ENCODE measurements around the gene MBOAT1. TPM values are rescaled to one million over a fixed set of nuclear protein-coding genes. Genes with fewer than 3 reads are reported as not detected.

The MBOAT1 gene
- polyA plus RNA-seq, 3 donors = 6.8 to 59.1 (median 8.1) TPM

DNA sequence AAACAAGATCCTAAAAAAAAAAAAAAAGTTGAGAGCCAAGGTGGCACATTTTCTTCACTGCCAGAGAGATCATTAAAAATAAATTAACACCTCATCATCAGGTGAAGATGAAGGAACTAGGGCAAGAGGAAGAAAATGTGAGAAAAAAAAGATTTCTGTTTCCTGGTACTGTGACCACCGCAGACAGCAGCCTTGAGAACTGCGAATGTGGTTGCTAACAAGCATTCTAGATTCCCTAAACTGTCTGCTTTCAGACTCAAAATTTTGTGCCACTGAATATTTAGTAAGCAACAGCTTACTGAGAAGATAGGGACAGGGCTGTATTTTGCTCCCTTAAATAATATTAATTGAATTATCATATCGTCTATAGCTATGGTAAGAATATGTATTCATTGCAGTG lies 24.1 kb upstream of the MBOAT1 start:
- Mint-ChIP-seq H3K27me3 (ENCODE audit: low read depth in 3 of 3) (peaks cover 0 to 6% (median 0%) of the 10 kb centered on the region in 3 donors), H3K4me1 (peaks cover 2% of the 10 kb centered on the region), H3K27ac (no peak overlapping the region), H3K4me3 (no peak overlapping the region), H3K9me3 (peaks cover 0 to 8% (median 1%) of the 10 kb centered on the region in 7 donors), H3K36me3 (no peaks in the 10 kb centered on the region)
- no peak for DNase-seq
- TF ChIP-seq, protein P1, sequence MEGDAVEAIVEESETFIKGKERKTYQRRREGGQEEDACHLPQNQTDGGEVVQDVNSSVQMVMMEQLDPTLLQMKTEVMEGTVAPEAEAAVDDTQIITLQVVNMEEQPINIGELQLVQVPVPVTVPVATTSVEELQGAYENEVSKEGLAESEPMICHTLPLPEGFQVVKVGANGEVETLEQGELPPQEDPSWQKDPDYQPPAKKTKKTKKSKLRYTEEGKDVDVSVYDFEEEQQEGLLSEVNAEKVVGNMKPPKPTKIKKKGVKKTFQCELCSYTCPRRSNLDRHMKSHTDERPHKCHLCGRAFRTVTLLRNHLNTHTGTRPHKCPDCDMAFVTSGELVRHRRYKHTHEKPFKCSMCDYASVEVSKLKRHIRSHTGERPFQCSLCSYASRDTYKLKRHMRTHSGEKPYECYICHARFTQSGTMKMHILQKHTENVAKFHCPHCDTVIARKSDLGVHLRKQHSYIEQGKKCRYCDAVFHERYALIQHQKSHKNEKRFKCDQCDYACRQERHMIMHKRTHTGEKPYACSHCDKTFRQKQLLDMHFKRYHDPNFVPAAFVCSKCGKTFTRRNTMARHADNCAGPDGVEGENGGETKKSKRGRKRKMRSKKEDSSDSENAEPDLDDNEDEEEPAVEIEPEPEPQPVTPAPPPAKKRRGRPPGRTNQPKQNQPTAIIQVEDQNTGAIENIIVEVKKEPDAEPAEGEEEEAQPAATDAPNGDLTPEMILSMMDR (IDR thresholded peaks at IDR 0.05) = no peak
- Histone ChIP-seq H3K4me3 (replicated peaks in 1 of 3; ENCODE audit: low read depth in 2 of 3, low read length in 3 of 3) (no peak overlapping the region), H3K27ac (ENCODE audit: low read depth in 1 of 2, low read length in 2 of 2) (no peak overlapping the region), H3K9me3 (replicated peaks in 1 of 2; ENCODE audit: control insufficient read depth in 1 of 2, insufficient read depth in 1 of 2, low read length in 2 of 2) (no peaks in the 10 kb centered on the region), H3K79me2 (ENCODE audit: insufficient read depth, low read length) (no peaks in the 10 kb centered on the region), H3K36me3 (replicated peaks in 1 of 2; ENCODE audit: control insufficient read depth in 1 of 2, insufficient read depth in 2 of 2, low read length in 2 of 2) (no peaks in the 10 kb centered on the region), H2AFZ (ENCODE audit: insufficient read depth, low read depth, low read length, poor library complexity, severe bottlenecking) (no peak overlapping the region), H4K20me1 (ENCODE audit: insufficient read depth, low read length) (no peaks in the 10 kb centered on the region), H3K4me1 (ENCODE audit: control insufficient read depth in 1 of 2, insufficient read depth in 2 of 2, low read length in 2 of 2) (no peaks in the 10 kb centered on the region), H3K27me3 (ENCODE audit: control insufficient read depth in 2 of 2, insufficient read depth in 2 of 2, low read length in 2 of 2) (no peaks in the 10 kb centered on the region), H3K4me2 (replicated peaks; ENCODE audit: extremely low read depth, low read length, poor library complexity, severe bottlenecking) (no peak overlapping the region), H3K9ac (ENCODE audit: insufficient read depth, low read length, poor library complexity, severe bottlenecking) (no peak overlapping the region)
- intact Hi-C loops (cut with micrococcal nuclease) = no loop called here
- no CpG with 5 or more reads among the region's 3 CpGs for WGBS (ENCODE audit: insufficient coverage)

DNA sequence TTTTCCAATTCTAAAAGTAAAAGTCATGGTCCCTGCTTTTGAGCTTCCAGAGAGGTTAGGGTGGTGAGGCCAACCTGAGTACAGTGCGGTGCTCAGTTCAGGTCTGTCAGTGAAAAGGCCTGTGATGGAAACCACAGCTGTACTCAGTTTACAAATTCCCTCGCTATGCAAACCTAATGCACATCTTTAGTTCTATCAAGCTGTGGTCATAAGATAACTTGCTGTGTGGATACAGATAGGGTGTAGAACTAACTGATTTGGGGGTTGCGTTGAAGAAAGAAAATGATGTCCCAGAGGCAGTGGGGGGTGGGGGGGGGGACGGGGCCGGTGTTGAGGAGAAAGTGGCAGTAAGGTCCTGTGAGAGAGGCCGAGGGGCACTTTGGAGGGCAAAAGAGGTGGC lies 22.8 kb upstream of the MBOAT1 start:
- Histone ChIP-seq H4K20me1 (ENCODE audit: insufficient read depth, low read length) (no peaks in the 10 kb centered on the region), H3K27ac (ENCODE audit: low read depth in 1 of 2, low read length in 2 of 2) (no peak overlapping the region), H3K4me3 (replicated peaks in 1 of 3; ENCODE audit: low read depth in 2 of 3, low read length in 3 of 3) (no peak overlapping the region), H3K9me3 (replicated peaks in 1 of 2; ENCODE audit: control insufficient read depth in 1 of 2, insufficient read depth in 1 of 2, low read length in 2 of 2) (no peaks in the 10 kb centered on the region), H3K36me3 (replicated peaks in 1 of 2; ENCODE audit: control insufficient read depth in 1 of 2, insufficient read depth in 2 of 2, low read length in 2 of 2) (no peaks in the 10 kb centered on the region), H3K9ac (ENCODE audit: insufficient read depth, low read length, poor library complexity, severe bottlenecking) (no peak overlapping the region), H3K4me1 (ENCODE audit: control insufficient read depth in 1 of 2, insufficient read depth in 2 of 2, low read length in 2 of 2) (no peaks in the 10 kb centered on the region), H3K79me2 (ENCODE audit: insufficient read depth, low read length) (no peaks in the 10 kb centered on the region), H3K4me2 (replicated peaks; ENCODE audit: extremely low read depth, low read length, poor library complexity, severe bottlenecking) (no peak overlapping the region), H2AFZ (ENCODE audit: insufficient read depth, low read depth, low read length, poor library complexity, severe bottlenecking) (no peak overlapping the region), H3K27me3 (ENCODE audit: control insufficient read depth in 2 of 2, insufficient read depth in 2 of 2, low read length in 2 of 2) (no peaks in the 10 kb centered on the region)
- DNase-seq = no peak
- H3K36me3 Mint-ChIP-seq = no peaks in the 10 kb centered on the region
- H3K27me3 Mint-ChIP-seq (ENCODE audit: low read depth in 3 of 3) = peaks cover 0 to 4% (median 3%) of the 10 kb centered on the region in 3 donors
- WGBS (ENCODE audit: insufficient coverage) = 100% methylated on average over 1 of the region's 6 CpGs
- peaks cover 2% of the 10 kb centered on the region for H3K4me1 Mint-ChIP-seq
- intact Hi-C loops (cut with micrococcal nuclease) = no loop called here
- no peak overlapping the region for H3K27ac Mint-ChIP-seq
- no peak overlapping the region for H3K4me3 Mint-ChIP-seq
- TF ChIP-seq, protein P1 (IDR thresholded peaks at IDR 0.05) = no peak
- peaks cover 0 to 8% (median 0%) of the 10 kb centered on the region in 7 donors for H3K9me3 Mint-ChIP-seq
